ENCODE measurements around the gene SSBP2.
"Not testable (repeated sequence)": the region's sequence is repeated elsewhere in the genome, so short reads cannot be mapped to it uniquely, and the experiment has no call there.

The SSBP2 gene

GRCh38 chr5:81675420-81675819 lies 75.5 kb downstream of the SSBP2 start:
- no peak for DNase-seq (ENCODE audit: low read depth in 2 of 3, low spot score in 1 of 3)

DNA sequence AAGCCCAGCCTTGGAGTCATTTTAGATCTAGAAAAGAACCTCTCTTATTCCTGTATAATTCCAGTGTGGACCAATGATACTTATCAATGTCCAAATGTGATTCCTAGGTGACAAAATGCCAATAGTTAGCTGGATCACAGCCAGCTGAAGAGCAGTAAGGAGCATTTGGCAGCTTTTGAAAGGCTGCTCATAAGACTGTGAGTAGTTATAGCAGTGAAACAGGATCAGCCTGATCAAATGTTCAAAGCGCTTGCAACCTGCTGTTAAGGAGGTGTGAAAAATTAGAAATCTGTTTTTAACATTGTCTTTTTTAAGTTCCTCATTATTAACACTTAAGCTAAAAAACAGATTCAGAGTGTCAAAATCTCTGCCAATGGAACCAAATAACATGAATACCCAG lies 85.1 kb downstream of the SSBP2 start:
- DNase-seq (ENCODE audit: low read depth in 2 of 3, low spot score in 1 of 3), result no peak

DNA sequence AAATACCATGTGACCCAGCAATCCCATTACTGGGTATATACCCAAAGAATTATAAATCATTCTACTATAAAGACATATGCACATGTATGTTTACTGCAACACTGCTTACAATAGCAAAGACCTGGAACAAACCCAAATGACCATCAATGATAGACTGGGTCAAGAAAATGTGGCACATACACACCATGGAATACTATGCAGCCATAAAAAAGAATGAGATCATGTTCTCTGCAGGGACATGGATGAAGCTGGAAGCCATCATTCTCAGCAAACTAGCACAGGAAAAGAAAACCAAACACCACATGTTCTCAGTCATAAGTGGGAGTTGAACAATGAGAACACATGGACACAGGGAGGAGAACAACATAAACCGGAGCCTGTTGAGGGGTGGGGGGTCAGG lies 90.3 kb downstream of the SSBP2 start:
- DNase-seq (ENCODE audit: low read depth in 2 of 3, low spot score in 1 of 3), result not testable (repeated sequence)

DNA sequence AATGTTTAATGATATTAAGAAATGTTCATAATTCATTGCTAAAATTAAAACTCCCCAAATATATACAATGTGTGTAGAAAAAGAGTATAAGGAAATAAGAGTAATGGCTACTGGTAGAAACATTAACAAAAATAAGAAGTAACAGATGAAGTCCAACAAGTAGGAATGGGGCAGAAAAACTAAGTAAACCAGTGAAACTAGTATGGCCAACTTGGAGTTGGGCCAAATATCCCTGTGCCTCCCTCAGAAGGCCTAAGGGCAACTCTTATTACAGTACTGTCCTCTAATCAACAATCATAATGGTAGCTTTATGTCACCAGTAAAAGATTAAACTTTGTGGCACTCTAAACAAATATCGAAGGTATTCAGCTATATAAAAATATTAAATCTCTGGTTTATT lies 93.5 kb downstream of the SSBP2 start:
- no peak for DNase-seq (ENCODE audit: low read depth in 2 of 3, low spot score in 1 of 3)

DNA sequence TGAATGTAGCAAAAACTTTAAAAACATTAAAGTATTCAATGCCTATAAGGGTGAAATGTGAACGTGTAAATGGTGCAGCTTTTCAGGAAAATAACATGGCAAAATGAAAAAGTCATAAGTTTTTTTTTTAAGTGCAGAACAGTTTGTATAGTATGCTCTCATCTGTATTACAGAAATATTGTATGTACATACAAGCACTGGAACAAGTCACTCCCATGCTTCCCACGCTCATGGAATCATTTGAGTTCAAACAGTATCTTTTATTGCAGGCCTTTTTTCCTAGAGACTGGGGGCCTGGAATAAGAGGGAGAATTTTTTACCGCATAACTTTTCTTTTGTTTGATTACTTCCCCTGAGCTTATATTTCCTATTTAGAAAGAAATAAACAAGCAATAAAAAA lies 94.1 kb downstream of the SSBP2 start:
- no peak for DNase-seq (ENCODE audit: low read depth in 2 of 3, low spot score in 1 of 3)

- no peak for DNase-seq (ENCODE audit: low read depth in 2 of 3, low spot score in 1 of 3)
Measured at GRCh38 chr5:81650987-81651386, 99.9 kb downstream of the SSBP2 start.

GRCh38 chr5:81646469-81646995 lies 104.4 kb downstream of the SSBP2 start:
- DNase-seq (ENCODE audit: low read depth in 2 of 3, low spot score in 1 of 3), result no peak

DNA sequence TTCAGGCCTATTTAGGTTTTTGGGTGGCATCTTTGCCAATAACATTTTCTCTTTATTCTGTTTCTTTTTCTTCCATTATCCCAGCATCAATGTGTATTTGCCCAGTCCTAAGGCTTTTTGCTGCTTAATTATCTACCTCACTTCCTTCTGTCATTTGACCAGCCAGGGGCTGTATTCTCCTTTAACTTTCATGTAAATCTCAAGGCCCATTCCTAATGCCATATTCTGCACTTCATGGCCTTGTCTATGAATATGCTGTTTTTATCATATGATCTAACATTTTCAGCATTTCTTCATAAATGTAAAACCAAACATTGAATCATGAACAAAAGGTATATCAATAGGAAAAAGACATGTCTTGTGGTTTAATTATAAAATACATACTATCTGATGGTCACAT lies 108.7 kb downstream of the SSBP2 start:
- no peak for DNase-seq (ENCODE audit: low read depth in 2 of 3, low spot score in 1 of 3)

- no peak for DNase-seq (ENCODE audit: low read depth in 2 of 3, low spot score in 1 of 3)
Measured at GRCh38 chr5:81639556-81639955, 111.3 kb downstream of the SSBP2 start.

DNA sequence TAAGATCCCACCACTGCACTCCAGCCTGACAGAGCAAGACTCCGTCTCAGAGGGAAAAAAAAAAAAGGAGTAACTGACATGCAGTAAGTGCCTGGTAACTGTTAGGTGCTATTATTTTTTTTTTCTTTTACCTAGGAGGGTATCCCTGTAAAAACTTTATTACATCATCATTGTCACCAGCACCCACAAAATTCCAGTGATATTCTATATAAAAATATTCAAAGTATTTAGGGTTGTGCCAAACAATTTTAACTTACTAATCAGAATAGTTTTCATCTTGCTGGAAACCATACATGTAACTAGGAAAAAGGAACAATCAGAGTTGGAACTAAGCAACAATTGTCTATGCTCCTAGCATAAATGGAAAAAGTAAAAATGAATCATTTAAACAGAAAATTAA lies 112.4 kb downstream of the SSBP2 start:
- DNase-seq (ENCODE audit: low read depth in 2 of 3, low spot score in 1 of 3), result no peak

DNA sequence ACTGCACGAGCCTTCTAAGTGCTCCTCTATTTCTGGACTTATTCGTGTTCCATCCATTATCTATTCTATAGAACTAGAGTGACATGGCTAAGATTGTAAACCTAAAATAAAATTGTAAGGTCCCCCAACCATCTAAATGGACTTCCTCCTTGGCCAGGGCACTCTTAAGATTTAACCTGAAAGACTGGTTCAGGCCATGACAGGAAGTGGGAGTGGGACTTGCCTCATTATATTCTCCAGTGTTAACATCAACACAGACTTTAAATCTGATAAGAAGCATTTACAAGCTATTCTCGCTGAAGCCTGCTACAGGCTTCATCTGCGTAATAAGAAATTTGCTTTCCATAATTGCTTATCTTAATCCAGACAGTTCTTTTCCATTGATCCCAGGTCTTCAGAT lies 117.0 kb downstream of the SSBP2 start:
- DNase-seq (ENCODE audit: low read depth in 2 of 3, low spot score in 1 of 3), result no peak

GRCh38 chr5:81633471-81633870 lies 117.4 kb downstream of the SSBP2 start:
- DNase-seq (ENCODE audit: low read depth in 2 of 3, low spot score in 1 of 3), result no peak

DNA sequence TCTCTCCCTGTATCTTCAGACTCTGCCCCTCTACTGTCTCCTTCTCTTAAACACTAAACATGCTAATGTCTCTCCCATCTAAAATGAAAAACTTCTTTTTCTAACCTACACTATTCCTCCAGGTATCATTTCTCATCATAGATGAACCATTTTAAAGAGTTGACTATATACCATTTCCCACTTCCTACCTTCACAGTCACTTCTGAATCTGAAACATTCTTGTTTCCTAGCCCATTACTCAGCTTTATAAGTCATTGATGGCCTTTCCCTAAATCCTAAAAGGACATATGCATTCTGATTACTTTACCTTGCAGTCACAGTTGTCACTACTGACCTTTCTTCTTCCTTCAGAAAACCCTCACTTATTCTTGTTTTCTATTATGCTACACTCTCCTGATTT lies 118.2 kb downstream of the SSBP2 start:
- DNase-seq (ENCODE audit: low read depth in 2 of 3, low spot score in 1 of 3), result no peak

- DNase-seq (ENCODE audit: low read depth in 2 of 3, low spot score in 1 of 3), result no peak
Measured at GRCh38 chr5:81631621-81632020, 119.3 kb downstream of the SSBP2 start.

DNA sequence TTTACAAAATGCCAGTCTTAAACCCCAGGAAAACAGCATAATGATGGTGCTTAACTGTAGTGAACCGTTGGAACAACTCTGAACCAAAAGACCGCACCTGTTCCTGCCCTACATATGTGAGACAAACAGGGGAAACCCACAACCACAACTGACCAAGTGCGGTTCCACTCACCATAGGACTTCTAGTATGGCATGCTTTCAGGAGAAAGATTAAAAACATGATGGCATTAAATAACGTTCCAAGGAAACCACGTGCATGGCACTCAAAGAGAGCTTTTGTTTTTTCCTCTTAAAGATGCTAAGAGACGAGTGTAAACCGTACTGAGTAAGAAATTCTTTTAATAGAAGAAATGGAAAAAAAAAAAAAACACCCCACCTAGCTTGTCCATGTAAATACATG lies 119.8 kb downstream of the SSBP2 start:
- peak in 2 of 3 donors; percentile 12 to 20 for DNase-seq (ENCODE audit: low read depth in 2 of 3, low spot score in 1 of 3)

DNA sequence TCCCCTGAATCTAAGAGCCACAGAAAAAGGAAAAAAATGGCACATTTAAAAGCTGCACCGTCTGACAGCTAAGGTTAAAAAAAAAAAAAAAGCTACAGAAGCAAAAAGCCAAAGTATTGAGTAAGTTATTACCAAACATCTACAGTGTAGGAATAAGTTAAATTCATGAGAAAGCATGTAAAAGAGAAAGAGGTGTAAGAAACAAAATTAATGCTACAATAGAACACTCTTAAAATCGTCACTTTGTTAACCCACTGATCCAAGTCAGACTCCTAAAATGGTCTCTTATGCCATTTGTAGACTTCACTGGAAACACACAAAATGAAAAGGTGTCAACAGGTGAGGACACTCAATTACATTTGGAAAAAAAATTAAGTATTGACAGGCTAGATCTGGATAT lies 120.2 kb downstream of the SSBP2 start:
- no peak for DNase-seq (ENCODE audit: low read depth in 2 of 3, low spot score in 1 of 3)

GRCh38 chr5:81629986-81630385 lies 120.9 kb downstream of the SSBP2 start:
- DNase-seq (ENCODE audit: low read depth in 2 of 3, low spot score in 1 of 3), result no peak

DNA sequence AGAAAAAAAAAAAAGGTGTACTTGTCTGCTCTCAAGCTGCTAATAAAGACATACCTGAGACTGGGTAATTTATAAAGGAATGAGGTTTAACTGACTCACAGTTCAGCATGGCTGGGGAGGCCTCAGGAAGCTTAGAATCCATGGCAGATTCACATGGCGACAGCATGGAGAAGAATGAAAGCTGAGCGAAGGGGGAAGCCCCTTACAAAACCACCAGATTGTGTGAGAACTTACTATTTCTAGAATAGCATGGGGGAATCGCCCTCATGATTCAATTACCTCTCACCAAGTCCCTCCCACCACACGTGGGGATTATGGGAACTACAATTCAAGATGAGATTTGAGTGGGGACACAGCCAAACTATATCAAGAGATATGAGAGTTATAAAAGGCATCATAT lies 122.8 kb downstream of the SSBP2 start:
- DNase-seq (ENCODE audit: low read depth in 2 of 3, low spot score in 1 of 3), result not testable (repeated sequence)

GRCh38 chr5:81626524-81626923 lies 124.4 kb downstream of the SSBP2 start:
- no peak for DNase-seq (ENCODE audit: low read depth in 2 of 3, low spot score in 1 of 3)

- no peak for DNase-seq (ENCODE audit: low read depth in 2 of 3, low spot score in 1 of 3)
Measured at GRCh38 chr5:81609810-81610375, 141.0 kb downstream of the SSBP2 start.

- DNase-seq (ENCODE audit: low read depth in 2 of 3, low spot score in 1 of 3), result no peak
Measured at GRCh38 chr5:81608976-81609375, 141.9 kb downstream of the SSBP2 start.

DNA sequence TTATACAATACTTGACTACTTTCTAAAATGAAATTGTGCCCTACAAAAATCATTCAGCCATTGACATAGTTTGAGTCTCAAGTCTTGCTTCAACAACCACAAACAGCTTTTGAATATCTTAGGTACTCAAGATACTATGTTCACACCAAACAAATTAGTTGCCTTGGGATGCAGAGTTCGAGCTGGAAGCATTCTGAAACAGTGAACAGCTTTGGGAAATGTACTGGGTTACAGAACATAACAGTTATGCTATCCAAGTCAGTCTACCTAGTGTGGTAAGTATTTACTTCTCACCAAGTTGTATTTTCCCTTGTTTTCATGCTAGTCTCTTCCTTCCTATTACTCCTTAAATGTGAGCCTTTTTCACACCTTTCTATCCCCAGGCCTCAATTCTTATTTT lies 143.2 kb downstream of the SSBP2 start:
- DNase-seq (ENCODE audit: low read depth in 2 of 3, low spot score in 1 of 3), result no peak

- DNase-seq (ENCODE audit: low read depth in 2 of 3, low spot score in 1 of 3), result no peak
Measured at GRCh38 chr5:81606150-81606549, 144.7 kb downstream of the SSBP2 start.

GRCh38 chr5:81605299-81605698 lies 145.6 kb downstream of the SSBP2 start:
- DNase-seq (ENCODE audit: low read depth in 2 of 3, low spot score in 1 of 3), result no peak

Measured in stimulated activated CD4-positive, alpha-beta T cell treated with anti-CD3 and anti-CD28 coated beads, Interleukin-12 subunit alpha, Interleukin-12 subunit beta, amount 100 ng/mL, for 48 hours (primary cell).